Hepatocyte (in vitro differentiated cells): ENCODE data around the gene ZFP36. TPM values are rescaled to one million over a fixed set of nuclear protein-coding genes. Genes with fewer than 3 reads are reported as not detected.
A peak's percentile ranks its signal among the peaks of the same experiment; 100 is the strongest.

Experiments used
- DNase-seq: peaks from one replicate; pipeline ENCODE4 v3.0.0-alpha.2; 2016; ENCODE audit warnings: low spot score
- H2AFZ ChIP-seq: fragments of 200-600 bp; sonication (generic); 2 replicates; pipeline ENCODE4 v1.6.0; 2016; ENCODE audit warnings: antibody characterized with exemption, mild to moderate bottlenecking
- H3K27ac ChIP-seq: fragments of 200-600 bp; sonication (generic); 2 replicates; pipeline ENCODE4 v1.5.1; 2016; ENCODE audit warnings: mild to moderate bottlenecking
- H3K27me3 ChIP-seq: fragments of 200-600 bp; sonication (generic); 2 replicates; pipeline ENCODE4 v1.6.1; 2016
- H3K36me3 ChIP-seq: fragments of 200-600 bp; sonication (generic); replicated peaks from 2 replicates; pipeline ENCODE4 v1.5.1; 2016; ENCODE audit warnings: low read depth; ENCODE audit not compliant: insufficient read depth
- H3K4me1 ChIP-seq: fragments of 200-600 bp; sonication (generic); 2 replicates; pipeline ENCODE4 v1.5.1; 2016; ENCODE audit warnings: mild to moderate bottlenecking, moderate library complexity; ENCODE audit not compliant: insufficient read depth
- H3K4me2 ChIP-seq: fragments of 200-600 bp; sonication (generic); 2 replicates; pipeline ENCODE4 v1.6.0; 2016
- H3K4me3 ChIP-seq: fragments of 200-600 bp; sonication (generic); 2 replicates; pipeline ENCODE4 v1.5.1; 2016; ENCODE audit warnings: mild to moderate bottlenecking
- H3K79me2 ChIP-seq: fragments of 200-600 bp; sonication (generic); 2 replicates; pipeline ENCODE4 v1.6.0; 2017; ENCODE audit warnings: mild to moderate bottlenecking
- H3K9me2 ChIP-seq: fragments of 200-600 bp; sonication (generic); replicated peaks from 2 replicates; pipeline ENCODE4 v1.6.0; 2017; ENCODE audit warnings: mild to moderate bottlenecking; ENCODE audit not compliant: insufficient read depth
- H3K9me3 ChIP-seq: fragments of 200-600 bp; sonication (generic); 2 replicates; pipeline ENCODE4 v1.5.1; 2016; ENCODE audit warnings: low read depth, mild to moderate bottlenecking
- H4K20me1 ChIP-seq: fragments of 200-600 bp; sonication (generic); 2 replicates; pipeline ENCODE4 v1.6.0; 2016; ENCODE audit warnings: mild to moderate bottlenecking; ENCODE audit not compliant: insufficient read depth, poor library complexity, severe bottlenecking
- EZH2 ChIP-seq: fragments of 200-600 bp; sonication (generic); IDR thresholded peaks from 2 replicates; pipeline ENCODE4 v1.6.1; 2016; ENCODE audit warnings: antibody characterized with exemption, mild to moderate bottlenecking, borderline replicate concordance
- EZH2phosphoT487 ChIP-seq: fragments of 200-600 bp; sonication (generic); IDR thresholded peaks from one replicate; pipeline ENCODE4 v1.6.1; 2018; ENCODE audit warnings: antibody characterized with exemption, mild to moderate bottlenecking, low read depth, moderate library complexity; ENCODE audit not compliant: unreplicated experiment, severe bottlenecking
- WGBS: methylation state at CpG from one replicate; pipeline ENCODE4 v1.1.6; 2016; ENCODE audit warnings: low lambda C conversion rate; ENCODE audit errors: missing lambda C conversion rate; 5-methylcytosine and 5-hydroxymethylcytosine counted together
- polyA plus RNA-seq: library from polyadenylated mRNA; unstranded; fragments of >200 nt; fragmentation: Nextera tagmentation; extraction: Ambion mirVana; gene quantifications from 2 replicates; pipeline ENCODE4 v1.2.1, GENCODE V29; 2016
- total RNA-seq: library from RNA; depleted of rRNA; stranded (reverse); fragments of >200 nt; gene quantifications from 2 replicates; pipeline ENCODE4 v1.2.3, GENCODE V29; 2014
- TF ChIP-seq, protein P1 (sequence below): fragments of 200-600 bp; sonication (generic); IDR thresholded peaks from 2 replicates; pipeline ENCODE4 v1.5.1; 2016; ENCODE audit warnings: antibody characterized with exemption, mild to moderate bottlenecking; ENCODE audit not compliant: poor library complexity

Gene ZFP36
- total and polyA plus RNA-seq, 2 experiments from 2014 or later, result 95.8 to 1,034 TPM

DNA sequence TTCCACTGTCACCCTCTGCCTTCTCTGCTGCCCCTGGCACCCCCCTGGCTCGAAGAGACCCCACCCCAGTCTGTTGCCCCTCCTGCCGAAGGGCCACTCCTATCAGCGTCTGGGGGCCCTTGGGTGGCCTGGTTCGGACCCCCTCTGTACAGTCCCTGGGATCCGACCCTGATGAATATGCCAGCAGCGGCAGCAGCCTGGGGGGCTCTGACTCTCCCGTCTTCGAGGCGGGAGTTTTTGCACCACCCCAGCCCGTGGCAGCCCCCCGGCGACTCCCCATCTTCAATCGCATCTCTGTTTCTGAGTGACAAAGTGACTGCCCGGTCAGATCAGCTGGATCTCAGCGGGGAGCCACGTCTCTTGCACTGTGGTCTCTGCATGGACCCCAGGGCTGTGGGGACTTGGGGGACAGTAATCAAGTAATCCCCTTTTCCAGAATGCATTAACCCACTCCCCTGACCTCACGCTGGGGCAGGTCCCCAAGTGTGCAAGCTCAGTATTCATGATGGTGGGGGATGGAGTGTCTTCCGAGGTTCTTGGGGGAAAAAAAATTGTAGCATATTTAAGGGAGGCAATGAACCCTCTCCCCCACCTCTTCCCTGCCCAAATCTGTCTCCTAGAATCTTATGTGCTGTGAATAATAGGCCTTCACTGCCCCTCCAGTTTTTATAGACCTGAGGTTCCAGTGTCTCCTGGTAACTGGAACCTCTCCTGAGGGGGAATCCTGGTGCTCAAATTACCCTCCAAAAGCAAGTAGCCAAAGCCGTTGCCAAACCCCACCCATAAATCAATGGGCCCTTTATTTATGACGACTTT is 2.0 kb downstream of the ZFP36 start:
- Histone ChIP-seq H3K4me1 (peaks cover 26% of the 10 kb centered on the region), H3K4me2 (peak overlapping the region; percentile 85), H3K9me2 (no peaks in the 10 kb centered on the region), H4K20me1 (peaks cover 17% of the 10 kb centered on the region), H3K9me3 (no peaks in the 10 kb centered on the region), H3K4me3 (peak overlapping the region; percentile 77), H3K36me3 (no peaks in the 10 kb centered on the region), H3K27ac (peak overlapping the region; percentile 100), H2AFZ (no peak overlapping the region), H3K79me2 (peaks cover 46% of the 10 kb centered on the region), H3K27me3 (no peaks in the 10 kb centered on the region)
- 69% methylated on average over 20 of the region's 20 CpGs for WGBS
- no peak for TF ChIP-seq EZH2phosphoT487
- TF ChIP-seq, protein P1, sequence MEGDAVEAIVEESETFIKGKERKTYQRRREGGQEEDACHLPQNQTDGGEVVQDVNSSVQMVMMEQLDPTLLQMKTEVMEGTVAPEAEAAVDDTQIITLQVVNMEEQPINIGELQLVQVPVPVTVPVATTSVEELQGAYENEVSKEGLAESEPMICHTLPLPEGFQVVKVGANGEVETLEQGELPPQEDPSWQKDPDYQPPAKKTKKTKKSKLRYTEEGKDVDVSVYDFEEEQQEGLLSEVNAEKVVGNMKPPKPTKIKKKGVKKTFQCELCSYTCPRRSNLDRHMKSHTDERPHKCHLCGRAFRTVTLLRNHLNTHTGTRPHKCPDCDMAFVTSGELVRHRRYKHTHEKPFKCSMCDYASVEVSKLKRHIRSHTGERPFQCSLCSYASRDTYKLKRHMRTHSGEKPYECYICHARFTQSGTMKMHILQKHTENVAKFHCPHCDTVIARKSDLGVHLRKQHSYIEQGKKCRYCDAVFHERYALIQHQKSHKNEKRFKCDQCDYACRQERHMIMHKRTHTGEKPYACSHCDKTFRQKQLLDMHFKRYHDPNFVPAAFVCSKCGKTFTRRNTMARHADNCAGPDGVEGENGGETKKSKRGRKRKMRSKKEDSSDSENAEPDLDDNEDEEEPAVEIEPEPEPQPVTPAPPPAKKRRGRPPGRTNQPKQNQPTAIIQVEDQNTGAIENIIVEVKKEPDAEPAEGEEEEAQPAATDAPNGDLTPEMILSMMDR, result no peak
- TF ChIP-seq EZH2, result no peak
- peak; percentile 66 for DNase-seq

DNA sequence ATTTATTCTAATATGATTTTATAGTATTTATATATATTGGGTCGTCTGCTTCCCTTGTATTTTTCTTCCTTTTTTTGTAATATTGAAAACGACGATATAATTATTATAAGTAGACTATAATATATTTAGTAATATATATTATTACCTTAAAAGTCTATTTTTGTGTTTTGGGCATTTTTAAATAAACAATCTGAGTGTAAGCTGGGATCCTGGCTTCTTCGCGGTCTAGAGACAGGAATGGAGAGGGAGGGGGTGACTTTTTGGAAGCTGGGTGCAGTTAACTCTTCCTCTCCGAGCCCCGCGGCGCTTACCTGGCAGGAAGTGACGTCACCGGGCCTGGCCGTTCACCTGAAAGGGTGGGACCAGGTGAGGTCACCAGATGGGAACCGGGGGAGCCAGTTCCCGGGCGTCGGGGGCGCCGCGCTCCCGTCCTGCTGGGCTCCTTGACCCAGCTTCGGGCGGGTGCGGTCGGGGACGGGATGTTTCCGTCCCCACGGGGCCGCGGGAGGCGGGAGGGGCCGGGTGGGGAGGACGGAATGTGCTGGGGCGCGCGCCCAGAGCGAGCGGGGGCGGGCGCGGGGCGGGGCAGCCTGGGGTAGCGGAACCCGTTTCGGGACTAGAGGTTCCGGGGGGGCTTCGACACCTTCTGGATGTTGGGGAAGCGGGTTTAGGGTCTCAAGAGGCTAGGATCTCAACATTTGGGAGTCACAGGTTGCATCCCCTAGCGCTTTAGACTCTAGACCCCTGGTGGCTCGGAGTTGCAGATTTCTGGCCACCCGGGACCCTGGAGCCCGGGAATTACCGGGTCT is 2.8 kb downstream of the ZFP36 start:
- peaks cover 54% of the 10 kb centered on the region for H3K79me2 ChIP-seq
- H3K9me2 ChIP-seq, result no peaks in the 10 kb centered on the region
- peaks cover 21% of the 10 kb centered on the region for H3K4me1 ChIP-seq
- WGBS, result 2% methylated on average over 43 of the region's 52 CpGs
- peak overlapping the region; percentile 85 for H3K4me2 ChIP-seq
- TF ChIP-seq, protein P1, result no peak
- TF ChIP-seq EZH2phosphoT487, result peak; percentile 70
- peak; percentile 96 for DNase-seq
- H2AFZ ChIP-seq, result no peak overlapping the region
- H3K27ac ChIP-seq, result peak overlapping the region; percentile 100
- peak overlapping the region; percentile 77 for H3K4me3 ChIP-seq
- no peaks in the 10 kb centered on the region for H3K9me3 ChIP-seq
- H4K20me1 ChIP-seq, result peaks cover 17% of the 10 kb centered on the region
- no peaks in the 10 kb centered on the region for H3K27me3 ChIP-seq
- H3K36me3 ChIP-seq, result no peaks in the 10 kb centered on the region

DNA sequence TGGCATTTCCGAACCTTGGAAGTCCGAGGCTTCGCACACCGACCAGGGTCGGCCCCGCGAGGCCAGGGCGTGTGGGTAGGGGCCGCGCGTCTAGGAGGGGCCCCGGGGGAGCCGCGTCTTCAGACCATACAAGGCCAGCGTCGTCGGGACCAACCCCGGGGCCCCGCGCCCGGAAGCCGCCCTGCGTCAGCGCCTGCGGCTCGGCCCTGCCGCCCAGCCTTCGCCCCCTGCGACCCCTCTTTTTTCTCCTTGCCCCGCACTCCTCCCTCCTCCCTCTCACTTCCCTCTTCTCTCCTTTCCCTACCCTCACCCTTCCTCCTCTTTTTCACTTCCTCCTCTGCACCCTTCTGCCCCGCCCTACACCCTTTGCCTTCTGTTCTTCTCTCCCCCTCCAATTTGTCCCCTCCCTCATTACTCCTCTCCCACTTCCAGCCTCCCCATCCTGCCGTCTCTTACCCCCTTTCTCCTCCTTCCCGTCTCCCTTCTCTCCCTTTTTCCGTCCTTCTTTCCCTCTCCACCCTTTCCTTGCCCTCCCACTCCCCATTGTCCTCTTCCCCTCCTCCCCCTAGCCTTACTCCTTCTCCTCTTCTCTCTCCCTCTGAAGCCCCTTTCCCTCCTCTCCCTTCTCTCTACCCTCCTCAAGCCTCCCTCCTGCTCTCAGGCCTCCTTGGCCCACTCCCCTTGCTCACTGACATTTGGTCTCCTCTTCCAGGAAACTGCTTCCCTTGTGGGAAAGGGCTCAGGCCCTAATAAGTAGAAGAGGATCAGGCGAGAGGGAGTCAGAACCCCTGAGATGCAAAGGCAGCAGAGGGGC is 3.6 kb downstream of the ZFP36 start:
- Histone ChIP-seq H3K27ac (peak overlapping the region; percentile 100), H3K27me3 (no peaks in the 10 kb centered on the region), H4K20me1 (peaks cover 20% of the 10 kb centered on the region), H3K4me1 (peaks cover 27% of the 10 kb centered on the region), H3K79me2 (peaks cover 58% of the 10 kb centered on the region), H3K36me3 (no peaks in the 10 kb centered on the region), H3K4me2 (peak overlapping the region; percentile 85), H3K4me3 (peak overlapping the region; percentile 77), H3K9me3 (no peaks in the 10 kb centered on the region), H2AFZ (no peak overlapping the region), H3K9me2 (no peaks in the 10 kb centered on the region)
- peak; percentile 91 for DNase-seq
- WGBS, result 6% methylated on average over 16 of the region's 35 CpGs
- no peak for TF ChIP-seq EZH2
- no peak for TF ChIP-seq EZH2phosphoT487
- TF ChIP-seq, protein P1, result no peak
